Epithelial cell of esophagus (primary cell): ENCODE results near the gene OPN3.
A peak's percentile ranks its signal among the peaks of the same experiment; 100 is the strongest.

Experiments
- DNase-seq: peaks from one replicate; pipeline ENCODE4 v3.0.0; 2010; ENCODE audit warnings: low read depth
- H3K4me3 ChIP-seq: 2 replicates; pipeline ENCODE4 v1.5.1; 2011; ENCODE audit warnings: mild to moderate bottlenecking, low read length, control low read depth
- CTCF ChIP-seq: IDR thresholded peaks from 2 replicates; pipeline ENCODE4 v1.5.1; 2011; ENCODE audit warnings: low read depth, mild to moderate bottlenecking, low read length, control low read depth, inconsistent platforms; ENCODE audit not compliant: insufficient read depth; ENCODE audit errors: missing control alignments

Gene OPN3

GRCh38 chr1:241591736-241592135 lies 48.4 kb downstream of the OPN3 start:
- no peak overlapping the region for H3K4me3 ChIP-seq
- DNase-seq: no peak
- TF ChIP-seq CTCF: no peak

DNA sequence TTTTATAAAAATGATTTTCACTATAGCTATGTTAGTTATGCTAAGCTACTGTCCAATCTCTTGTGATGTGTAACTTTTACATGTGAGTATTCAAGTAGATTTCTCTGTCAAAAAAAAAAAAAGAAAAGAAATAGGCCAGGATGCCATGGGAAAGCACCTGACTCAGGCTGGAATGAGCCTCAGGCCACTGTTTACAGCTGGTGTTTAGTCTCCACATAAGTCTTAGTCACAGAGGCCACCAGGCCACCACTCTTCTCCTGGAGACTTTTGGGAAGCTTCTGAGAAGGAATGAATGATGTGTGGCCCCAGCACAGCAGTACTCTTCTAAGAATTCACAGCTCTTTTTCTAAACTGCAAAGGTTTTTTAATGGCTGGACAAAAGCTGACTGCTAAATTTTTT lies 48.9 kb downstream of the OPN3 start:
- H3K4me3 ChIP-seq: no peak overlapping the region
- peak; percentile 96 for DNase-seq
- no peak for TF ChIP-seq CTCF

DNA sequence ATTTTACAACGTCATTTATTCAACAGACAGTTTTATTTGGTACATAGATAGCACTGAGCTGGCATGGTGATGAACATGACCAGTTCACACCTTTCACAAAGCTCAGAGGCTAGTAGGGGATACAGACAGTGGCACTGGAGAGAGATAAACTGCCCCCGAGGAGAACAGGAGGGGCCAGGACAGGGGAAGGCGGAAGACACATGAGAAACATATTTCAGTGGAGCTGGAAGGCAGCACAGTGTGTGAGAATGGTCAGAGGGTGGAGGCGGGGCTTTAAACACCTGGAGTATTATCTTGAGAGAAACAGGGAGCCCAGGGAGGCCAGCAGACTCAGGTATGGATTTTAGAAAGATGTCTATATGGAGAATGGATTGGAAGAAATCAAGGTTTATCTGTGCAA lies 49.5 kb downstream of the OPN3 start:
- TF ChIP-seq CTCF: no peak

DNA sequence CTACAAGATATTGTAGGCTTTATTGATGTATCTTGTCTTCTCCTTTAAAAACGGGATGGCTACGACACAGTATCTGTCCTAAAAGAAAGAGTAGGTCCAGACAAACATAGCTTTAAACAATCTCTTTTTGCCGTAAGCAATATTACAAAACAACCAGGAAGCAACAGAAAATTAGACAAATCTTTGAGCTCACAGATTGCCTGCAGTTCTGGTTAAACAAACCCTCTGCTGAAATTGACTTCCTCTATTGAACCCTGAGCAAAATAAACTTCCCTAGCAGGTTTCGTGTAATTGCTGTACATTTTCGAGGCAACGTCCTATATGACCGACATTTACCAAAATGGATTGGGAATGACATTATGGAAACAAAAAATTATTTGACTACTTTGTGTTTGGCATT lies 50.6 kb downstream of the OPN3 start:
- DNase-seq: no peak
- no peak for TF ChIP-seq CTCF
- H3K4me3 ChIP-seq: no peak overlapping the region

More for the DNA sequence above, 49.5 kb downstream of the OPN3 start:
- H3K4me3 ChIP-seq: no peak overlapping the region
- no peak for DNase-seq

DNA sequence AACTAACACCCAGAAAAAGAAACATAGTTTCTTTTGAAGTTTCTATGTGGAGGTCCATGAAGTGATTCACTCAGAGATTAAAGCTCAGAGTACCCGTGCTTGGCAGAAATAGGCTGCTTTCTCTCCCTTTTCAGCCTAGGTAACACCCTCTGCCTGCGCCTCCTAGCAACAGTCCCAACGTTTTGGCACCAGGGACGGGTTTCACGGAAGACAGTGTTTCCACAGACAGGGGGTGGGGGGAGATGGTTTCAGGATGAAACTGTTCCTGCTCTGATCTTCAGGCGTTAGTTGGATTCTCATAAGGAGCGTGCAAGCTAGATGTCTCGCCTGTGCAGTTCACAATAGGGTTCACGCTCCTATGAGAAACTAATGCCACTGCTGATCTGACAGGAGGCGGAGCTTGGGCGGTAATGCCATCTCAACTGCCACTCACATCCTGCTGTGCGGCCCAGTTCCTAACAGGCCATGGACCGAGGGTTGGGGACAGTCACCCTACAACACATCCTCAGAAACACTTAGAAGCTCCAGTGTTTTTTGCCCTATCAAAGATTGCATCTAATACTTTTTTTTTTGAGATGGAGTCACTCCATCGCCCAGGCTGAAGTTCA lies 53.2 kb downstream of the OPN3 start:
- H3K4me3 ChIP-seq: no peak overlapping the region
- no peak for DNase-seq
- no peak for TF ChIP-seq CTCF

DNA sequence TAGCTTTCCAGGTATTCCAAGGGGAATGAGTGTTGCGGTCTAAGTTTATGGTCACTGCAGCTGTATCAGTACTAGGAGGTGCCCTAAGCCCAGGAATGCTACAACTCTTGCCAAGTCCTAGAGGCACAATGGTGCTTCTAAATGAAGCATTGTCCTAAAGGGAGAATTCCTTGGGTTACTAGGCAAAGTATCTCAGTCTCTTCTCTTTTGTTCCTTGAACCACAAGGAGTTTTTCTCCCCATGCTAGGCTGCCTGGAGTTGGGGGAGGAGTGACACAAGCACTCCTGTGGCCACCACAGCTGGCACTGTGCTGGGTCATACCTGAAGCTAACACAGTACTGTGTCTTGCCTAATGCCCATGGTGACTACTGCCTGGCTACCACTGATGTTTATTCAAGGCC lies 57.2 kb downstream of the OPN3 start:
- no peak overlapping the region for H3K4me3 ChIP-seq
- TF ChIP-seq CTCF: peak; percentile 14
- DNase-seq: peak; percentile 93

- TF ChIP-seq CTCF: no peak
- no peak overlapping the region for H3K4me3 ChIP-seq
- DNase-seq: no peak
Measured at GRCh38 chr1:241579434-241579833, 60.7 kb downstream of the OPN3 start.
